GM19023 (cell line): ENCODE results near the gene AFDN.

Experiments
- ATAC-seq: cut with Tn5 transposase; IDR thresholded peaks from one replicate; pipeline ENCODE4 v1.9.1; 2021; ENCODE audit warnings: mild to moderate bottlenecking, moderate library complexity; ENCODE audit not compliant: unreplicated experiment

The AFDN gene, protein sequence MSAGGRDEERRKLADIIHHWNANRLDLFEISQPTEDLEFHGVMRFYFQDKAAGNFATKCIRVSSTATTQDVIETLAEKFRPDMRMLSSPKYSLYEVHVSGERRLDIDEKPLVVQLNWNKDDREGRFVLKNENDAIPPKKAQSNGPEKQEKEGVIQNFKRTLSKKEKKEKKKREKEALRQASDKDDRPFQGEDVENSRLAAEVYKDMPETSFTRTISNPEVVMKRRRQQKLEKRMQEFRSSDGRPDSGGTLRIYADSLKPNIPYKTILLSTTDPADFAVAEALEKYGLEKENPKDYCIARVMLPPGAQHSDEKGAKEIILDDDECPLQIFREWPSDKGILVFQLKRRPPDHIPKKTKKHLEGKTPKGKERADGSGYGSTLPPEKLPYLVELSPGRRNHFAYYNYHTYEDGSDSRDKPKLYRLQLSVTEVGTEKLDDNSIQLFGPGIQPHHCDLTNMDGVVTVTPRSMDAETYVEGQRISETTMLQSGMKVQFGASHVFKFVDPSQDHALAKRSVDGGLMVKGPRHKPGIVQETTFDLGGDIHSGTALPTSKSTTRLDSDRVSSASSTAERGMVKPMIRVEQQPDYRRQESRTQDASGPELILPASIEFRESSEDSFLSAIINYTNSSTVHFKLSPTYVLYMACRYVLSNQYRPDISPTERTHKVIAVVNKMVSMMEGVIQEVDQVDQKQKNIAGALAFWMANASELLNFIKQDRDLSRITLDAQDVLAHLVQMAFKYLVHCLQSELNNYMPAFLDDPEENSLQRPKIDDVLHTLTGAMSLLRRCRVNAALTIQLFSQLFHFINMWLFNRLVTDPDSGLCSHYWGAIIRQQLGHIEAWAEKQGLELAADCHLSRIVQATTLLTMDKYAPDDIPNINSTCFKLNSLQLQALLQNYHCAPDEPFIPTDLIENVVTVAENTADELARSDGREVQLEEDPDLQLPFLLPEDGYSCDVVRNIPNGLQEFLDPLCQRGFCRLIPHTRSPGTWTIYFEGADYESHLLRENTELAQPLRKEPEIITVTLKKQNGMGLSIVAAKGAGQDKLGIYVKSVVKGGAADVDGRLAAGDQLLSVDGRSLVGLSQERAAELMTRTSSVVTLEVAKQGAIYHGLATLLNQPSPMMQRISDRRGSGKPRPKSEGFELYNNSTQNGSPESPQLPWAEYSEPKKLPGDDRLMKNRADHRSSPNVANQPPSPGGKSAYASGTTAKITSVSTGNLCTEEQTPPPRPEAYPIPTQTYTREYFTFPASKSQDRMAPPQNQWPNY (N-terminal part only)

DNA sequence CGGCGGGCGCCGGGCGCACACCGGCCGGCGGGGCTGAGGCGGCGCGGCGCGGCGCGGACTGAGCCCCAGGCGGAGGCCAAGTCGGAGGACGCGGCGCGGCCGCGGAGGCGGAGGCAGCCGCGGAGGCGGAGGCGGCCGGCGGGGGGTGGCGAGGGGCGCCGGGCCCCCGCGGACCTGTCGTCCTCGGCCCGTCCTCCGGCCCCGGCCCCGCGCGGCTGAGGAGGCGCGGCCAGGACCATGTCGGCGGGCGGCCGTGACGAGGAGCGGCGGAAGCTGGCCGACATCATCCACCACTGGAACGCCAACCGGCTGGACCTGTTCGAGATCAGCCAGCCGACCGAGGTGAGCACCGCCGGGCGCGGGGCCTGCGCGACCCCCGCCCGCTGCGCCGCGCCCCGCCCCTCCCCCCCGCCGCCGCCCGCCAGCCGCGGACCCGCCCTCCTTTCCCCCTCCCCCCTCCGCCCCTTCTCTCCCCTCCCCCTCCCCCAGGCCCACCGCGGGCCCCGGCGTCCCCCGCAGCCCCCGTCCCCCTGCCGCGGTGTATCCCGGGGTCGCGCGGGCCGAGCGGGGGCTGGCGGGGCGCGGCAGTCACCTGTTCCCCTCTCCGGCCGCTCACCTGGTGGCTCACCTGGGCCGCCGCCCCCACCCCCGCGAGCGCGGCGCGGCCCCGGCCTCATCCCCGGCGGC, at the start of gene AFDN:
Gene AFDN, plus strand, starts transcription at position 16 of the 687 bp plus-strand sequence. Its CDS starts 222 bp downstream, at position 238.
- peak; percentile 40 for ATAC-seq

DNA sequence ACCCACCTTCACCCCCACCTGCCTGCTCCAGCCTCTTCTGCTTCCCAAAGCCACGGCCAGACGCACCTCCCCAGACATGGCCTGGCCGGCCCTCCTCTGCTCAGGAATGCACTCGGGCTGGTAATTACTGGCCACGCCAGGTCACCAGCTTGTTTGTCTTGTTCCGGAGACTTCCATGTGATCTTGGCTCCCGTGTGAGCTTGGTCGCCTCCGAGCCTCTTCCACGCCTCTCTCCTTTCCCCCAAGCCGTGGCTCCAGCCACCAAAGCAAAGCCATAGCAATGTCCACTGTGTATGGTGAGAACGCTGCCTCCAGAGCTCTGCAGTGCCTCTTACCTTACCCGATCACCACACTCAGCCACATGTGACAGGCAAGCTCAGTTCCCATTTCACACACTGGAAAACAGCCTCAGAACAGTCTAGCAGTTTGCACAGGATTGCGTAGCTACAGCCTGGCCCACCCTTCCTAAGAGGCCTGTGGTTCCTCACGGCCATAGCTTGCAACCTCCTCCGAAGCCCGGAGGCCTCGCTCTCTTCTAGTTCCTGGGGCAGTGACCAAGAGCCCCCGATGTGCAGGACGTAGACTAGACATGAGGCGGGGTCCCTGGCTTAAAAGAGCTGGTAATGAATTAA, 48.1 kb upstream of the AFDN start:
- no peak for ATAC-seq

DNA sequence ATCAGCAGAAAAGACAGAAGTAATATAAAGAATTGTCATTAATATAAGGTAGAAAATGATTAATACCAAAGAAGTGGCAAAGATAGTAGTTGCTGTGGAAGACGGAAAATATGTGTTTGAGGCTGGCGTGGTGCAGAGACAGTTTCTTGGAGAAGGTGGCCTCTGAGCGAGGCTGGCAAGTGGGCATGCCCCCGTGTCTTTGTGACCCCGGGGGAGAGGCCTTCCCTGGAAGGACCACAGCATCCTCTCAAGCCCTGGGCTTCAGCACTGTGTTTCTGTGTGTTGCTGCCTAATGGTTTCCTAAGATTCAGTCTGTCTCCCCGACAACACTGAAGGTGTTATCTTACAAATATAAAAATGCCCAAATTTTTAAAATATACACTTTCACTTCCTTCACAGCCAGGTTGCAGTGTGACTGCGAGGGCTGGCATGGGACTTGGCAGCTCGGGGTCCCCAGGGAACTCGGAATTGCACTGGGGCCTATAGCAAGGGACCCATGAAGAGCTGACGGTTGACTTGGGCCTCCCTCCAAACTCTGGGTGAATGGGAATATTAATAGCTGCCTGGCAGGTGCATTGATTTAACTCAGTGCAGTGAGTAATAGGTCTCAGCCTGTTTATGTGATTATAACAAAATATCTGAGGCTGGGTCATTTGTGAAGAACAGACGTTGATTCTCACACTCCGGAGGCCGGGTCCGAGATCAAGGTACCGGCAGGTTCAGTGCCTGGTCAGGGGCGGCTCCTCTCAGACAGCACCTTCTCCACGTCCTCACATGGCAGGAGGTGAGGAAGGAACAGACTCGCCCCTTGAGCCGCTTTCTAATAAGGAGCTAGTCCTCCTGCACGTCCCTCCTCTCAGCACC, 47.4 kb upstream of the AFDN start:
- no peak for ATAC-seq

DNA sequence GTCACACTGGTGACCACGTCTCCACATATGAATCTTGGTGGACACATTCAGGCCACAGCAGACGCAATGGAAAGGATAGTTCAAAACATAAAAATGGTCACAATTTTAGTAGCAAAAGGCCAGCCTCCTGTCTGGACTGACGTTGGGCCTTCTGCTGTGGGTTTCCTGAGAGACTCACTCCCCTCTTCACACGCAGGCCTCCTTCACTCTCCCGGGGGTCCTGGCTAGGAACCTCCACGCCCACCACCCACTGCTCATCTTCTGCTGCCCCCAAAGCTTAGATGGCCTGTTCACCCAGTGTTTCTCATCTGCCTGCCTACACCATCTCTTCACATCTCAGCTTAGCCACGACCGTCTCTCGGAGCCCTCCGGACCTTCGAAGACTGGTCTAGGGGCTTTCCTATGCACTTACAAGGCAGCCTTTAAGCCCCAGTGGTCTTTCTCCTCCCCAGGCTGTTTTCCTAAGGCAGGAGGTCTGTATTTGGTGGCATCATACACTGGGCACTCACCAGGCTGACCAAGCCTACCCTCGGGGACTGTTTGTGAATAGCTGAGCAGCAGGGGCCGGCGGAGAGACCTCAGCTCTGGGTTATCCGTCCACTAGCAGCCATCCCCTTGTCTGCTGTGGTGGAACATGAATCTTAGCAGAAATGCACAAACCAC, 46.6 kb upstream of the AFDN start:
- no peak for ATAC-seq

DNA sequence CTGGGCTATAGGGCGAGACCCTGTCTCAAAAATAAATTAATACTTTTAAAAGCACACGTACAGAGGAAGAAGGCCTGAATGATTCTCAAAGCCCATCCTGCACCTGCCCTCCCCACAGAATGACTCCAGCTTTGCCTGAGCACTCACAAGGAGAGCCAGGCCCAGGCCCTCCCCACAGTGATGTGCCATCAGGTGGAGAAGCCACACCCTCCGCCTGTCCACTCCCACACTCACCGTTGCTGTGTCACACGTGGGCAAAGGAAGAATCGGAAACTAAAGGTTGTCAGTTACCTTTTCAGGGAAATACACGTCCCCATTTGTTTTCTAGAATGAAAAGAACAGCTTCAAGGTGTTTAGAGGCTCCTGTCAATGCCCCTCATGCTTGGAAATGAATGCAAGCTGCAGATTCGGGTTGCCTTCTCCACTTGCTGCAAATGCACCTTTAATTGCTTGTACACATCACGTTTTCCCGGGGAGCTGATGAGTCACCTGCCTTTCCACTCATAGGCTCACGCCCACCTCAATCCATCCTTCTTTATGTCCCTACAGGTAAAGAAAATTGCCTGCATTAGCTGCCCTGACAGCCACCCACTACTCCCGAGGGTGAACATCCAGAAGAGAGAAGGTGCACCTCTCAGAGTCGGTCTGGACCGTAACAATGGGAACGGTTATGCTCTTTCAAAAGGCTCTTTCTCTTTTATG, 45.5 kb upstream of the AFDN start:
- no peak for ATAC-seq

DNA sequence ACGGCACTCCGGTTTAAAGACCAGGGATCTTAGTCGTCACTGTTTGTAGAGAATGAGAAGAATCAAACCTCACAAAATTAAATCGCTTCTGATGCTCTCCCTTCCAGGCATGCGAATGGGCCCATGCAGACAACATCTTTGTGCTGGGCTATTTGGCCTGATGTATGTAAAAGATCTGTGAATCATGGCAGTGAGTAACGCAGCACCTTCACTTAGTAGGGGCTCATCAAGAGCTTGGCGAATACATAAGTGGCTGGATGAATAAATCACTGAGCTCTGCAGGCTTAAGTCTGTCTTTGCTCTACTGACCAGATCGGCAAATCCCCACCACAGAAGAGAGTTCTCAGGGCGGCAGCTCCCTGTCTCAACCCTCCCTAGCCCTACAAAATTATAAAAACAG, 44.8 kb upstream of the AFDN start:
- ATAC-seq = no peak

DNA sequence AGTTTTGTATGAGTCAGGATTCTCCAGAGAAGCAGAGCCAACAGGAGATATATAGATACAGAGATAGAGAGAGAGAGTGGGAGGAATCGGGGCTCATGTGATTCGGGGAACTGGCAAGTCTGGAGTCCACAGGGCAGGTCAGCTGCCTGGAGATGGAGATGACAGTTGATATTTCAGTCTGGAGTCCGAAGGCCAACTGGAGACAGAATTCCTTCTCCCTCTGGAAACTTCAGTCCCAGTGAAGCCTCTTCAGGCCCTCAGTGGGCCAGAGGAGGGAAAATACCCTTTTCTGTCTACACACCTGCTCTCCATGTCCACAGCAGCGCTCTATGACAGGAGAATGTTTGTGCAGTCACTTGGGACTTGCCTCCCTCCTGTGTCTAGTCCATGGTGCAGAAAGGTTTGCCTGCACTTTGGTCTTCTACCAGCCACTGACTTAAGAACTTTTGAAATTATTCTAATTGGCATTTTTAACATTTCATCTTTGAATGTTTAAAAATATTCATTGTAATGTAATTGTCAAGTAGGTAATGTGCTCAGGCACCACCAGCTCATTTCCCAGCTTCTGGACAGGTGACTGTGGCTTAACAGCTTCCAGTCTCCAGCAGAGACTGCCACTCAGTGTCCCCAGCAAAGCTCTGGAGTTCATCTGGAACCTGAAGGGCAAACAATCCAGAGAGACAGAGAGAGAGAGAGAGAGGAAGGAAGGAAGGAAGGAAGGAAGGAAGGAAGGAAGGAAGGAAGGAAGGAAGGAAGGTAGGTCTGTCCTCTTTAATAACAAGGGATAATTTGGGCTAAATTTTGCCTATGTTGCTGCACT, 43.8 kb upstream of the AFDN start:
- ATAC-seq = no peak

DNA sequence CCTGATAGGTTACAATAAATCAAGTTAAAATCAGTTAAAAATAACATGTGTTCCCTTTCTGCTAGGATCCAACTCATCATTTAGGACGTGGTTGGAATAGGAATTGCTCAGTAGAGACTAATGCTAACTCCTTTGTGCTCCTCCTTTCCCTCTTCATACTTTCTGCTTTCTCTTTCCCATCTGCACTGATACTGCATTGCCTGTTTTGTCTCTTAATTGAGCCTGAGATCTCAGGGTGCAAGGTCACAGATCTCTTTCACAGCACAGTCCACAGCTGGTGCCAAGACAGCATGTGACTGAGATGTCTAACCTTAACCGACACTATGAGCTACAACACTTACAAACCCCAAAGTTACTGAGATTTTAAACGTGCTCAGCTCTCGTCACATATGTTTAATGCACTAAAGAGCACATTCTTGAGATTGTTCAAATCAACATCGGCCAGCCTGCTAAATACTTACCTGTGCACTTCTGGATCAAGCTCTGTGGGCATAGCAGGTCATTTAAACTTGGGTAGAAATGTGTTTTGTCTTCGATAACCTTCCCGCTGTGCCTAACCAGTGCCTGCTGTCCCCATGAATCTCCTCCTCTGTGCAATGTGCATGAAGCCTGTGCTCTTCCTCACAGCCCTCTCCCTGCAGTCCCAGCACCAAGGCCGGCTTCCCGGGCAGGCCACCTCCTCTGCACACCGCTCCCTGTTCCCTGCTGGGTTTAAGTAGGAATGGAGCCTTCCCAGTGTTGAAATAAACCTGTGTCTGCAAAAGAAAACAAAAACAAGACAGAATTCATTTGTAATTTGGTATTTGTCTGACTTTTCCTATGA, 39.6 kb upstream of the AFDN start:
- no peak for ATAC-seq

DNA sequence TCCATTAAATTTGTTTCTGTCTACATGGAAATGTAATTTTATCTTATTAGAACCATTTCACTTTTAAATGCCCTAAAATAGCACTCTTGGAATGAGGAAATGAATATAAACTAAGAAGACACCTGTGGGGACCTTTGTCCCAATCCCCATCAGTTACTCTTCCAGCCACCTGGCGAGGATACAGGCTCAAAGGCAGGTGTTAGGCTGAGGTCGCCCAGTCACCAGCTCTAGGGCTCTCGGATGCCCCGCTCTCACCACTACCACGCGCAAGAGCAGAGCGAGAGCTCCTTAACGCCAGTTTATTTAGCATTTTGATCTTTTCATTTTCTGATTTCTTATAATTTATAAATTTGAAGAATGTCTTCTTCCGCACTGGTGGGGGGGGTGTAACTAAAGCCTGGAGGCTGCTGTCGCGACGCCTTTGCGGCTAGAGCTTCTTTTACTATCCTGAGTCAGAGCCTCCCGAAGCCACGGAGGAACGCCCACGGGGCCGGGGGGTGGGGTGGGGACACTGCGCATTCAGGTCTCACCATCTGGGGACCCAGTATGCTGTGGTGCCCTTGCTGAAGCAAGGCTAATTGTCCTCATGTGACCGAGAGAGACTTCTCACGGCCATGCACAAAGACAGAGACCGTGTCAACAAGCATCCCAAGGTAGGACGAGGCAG, 38.7 kb upstream of the AFDN start:
- ATAC-seq = no peak

DNA sequence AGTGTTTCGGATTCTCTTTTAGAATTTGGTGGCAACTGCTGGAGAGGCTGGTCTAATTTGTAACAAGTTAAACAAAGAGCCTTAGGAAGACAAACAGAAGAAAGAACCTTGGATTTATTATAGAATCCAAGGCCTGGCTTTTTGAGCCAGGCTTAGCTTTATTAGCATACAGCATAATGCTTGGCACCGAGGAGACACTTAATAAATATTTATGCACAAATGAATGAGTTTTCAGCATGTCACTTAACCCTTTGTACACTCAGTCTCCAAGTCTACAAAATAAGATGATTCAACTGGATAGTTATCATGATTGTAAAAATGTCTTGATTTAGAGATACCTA, 38.2 kb upstream of the AFDN start:
- ATAC-seq = no peak

DNA sequence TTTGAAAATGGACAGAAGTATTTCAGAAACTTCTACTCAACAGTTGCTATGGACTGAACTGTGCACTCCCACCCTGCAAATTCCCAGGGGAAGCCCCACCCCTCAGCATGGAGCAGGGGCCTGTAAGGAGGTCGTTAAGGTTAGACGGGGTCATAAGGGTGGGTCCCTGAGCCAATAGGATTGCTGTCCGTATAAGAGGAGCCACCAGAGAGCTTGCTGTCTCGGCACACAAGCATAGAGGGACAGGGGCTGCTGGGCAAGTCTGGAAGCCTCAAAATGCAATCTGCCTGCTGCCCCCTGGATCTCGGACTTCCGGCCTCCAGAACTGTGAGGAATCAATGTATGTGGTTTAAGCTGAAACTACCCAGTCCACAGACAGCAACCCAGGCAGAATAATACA, 37.4 kb upstream of the AFDN start:
- no peak for ATAC-seq

DNA sequence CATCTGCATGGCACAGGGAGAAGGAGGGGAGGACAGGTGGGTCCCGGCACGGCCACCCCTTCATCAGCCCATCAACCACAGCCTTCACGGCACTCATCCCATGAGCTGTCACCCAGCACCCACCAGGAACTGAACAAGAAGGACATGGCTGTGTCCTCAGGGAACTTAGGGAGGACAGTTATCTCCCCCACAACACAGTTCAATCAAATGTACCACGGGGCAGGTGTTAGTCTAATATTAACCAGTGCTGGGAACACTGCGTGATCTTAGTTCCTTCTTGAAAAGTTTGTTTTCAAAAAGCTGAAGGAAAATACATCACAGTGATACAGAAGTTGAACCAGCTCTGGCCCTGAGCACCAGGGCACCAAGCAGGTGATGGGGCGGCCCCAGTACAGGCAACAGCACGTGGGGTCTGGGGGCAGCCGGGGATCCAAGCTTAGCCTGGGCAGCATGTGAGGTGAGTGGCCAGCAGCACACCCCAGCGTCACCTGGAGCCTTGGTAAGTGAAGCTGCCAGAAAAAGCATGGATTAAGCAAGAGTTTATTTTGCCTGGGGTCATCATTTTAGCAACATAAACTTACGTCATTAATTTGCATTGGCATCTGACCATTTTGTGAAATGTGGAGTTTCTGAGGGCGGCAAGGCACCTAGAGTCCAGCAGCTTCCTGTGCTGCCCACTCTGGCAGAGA, 35.5 kb upstream of the AFDN start:
- ATAC-seq = no peak

DNA sequence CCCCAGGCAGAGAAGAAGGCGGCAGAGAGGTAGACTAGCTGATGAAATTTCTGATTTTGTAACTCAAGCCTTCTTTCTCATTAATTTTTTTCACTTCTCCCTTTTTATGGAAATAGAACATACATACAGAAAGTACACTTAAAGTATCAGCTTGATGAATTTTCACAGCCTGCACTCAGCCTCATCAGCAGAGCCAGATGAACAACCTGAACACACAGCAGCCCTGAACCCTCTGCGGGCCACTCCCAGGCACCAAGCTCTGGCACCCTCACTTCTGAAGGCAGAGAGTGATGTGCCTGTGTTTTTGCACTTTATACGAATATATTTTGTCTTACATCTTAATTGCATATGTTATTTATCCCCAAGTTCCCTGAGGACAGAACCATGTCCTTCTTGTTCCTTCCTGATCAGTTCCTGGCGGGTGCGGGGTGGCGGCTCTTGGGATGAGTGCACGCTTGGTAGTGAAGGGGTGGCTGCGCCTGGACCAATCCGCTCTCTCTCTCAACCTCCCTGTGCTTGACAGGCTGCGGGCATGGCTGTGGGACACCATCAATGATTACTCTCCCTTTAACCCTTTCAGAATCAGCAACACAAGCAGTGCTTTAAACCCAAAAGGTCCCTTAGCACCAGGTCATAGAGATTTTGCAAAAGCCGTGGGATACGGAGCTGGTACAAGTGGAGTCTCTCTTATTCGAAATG, 34.8 kb upstream of the AFDN start:
- no peak for ATAC-seq

DNA sequence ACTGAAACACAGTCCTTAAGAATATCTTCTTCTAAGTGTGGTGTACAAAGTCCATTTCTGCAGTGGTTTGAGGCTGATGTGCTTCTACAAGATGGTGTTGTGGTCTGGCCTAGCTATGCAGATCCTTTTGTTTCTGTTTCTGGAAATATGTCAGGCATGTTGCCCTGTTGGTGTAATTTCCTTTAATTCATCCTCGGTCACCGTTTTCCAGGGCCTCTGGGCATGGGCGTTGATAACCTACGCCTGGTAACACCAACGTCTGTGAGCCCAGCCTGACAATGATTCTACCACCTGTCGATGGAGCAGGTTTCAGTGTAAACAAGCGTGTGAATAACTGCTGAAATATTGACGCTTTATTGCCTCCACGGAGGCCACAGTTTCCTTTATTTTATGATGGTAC, 33.3 kb upstream of the AFDN start:
- no peak for ATAC-seq
